Fibroblast of lung (primary cell): Measurements from ENCODE around the gene SLIT1.

Source experiments
- CTCF ChIP-seq, 2 donors: IDR thresholded peaks in 1 of 2; conservative IDR thresholded peaks in 1 of 2; 1 replicate in 1 of 2; 2 replicates in 1 of 2; pipeline ENCODE4 v1.5.1; 2011 to 2012; ENCODE audit warnings: low read length in 2 of 2, control low read depth in 1 of 2, inconsistent platforms in 1 of 2, low read depth in 1 of 2, mild to moderate bottlenecking in 1 of 2
- EZH2 ChIP-seq: IDR thresholded peaks from 2 replicates; pipeline ENCODE4 v1.5.1; 2012; ENCODE audit warnings: low read length, control low read depth, mild to moderate bottlenecking; ENCODE audit errors: missing control alignments

- no peak for TF ChIP-seq EZH2
- no peak for TF ChIP-seq CTCF (conservative IDR thresholded peaks at IDR 0.05 in 1 of 2, IDR thresholded peaks at IDR 0.05 in 1 of 2; ENCODE audit: low read depth in 1 of 2, low read length in 2 of 2)
Observed at GRCh38 chr10:97017474-97017903, 168.3 kb downstream of the SLIT1 start.
